K562 (cell line): ENCODE data around the gene DPP10. TPM values are rescaled to one million over a fixed set of nuclear protein-coding genes. Genes with fewer than 3 reads are reported as not detected.

Source experiments
- ATAC-seq: fragments of 200-7000 bp; cut with Tn5 transposase; 3 replicates; pipeline ENCODE4 v1.9.1; 2020; ENCODE audit warnings: moderate library complexity
- BruUV-seq: library from RNA; stranded (reverse); fragments of 400-500 nt; replicated peaks from 2 replicates; lab custom pipeline; 2021; lab: Mats Ljungman, UMichigan
- CTCF ChIA-PET: fragments of 300-600 bp; formaldehyde crosslinking; extraction: SDS; loops from one replicate; lab custom pipeline; 2021; ENCODE audit warnings: low intra/inter-chr PET ratio; lab: Yijun Ruan, JAX
- POLR2A ChIA-PET: fragments of 300-600, 350-650 bp; sonication (Branson Sonifier 250); formaldehyde crosslinking; extraction: SDS; loops from one replicate; lab custom pipeline; 2021; ENCODE audit warnings: antibody characterized with exemption, inconsistent platforms; lab: Yijun Ruan, JAX
- DNase-seq, 4 experiments: peaks; one replicate each; pipeline versions ENCODE4 v3.0.0 to v3.0.0-alpha.2; 2011 to 2018; ENCODE audit warnings: low spot score in 3 of 4, mixed read lengths in 3 of 4; ENCODE audit errors: extremely low read depth in 1 of 4
- FAIRE-seq: peaks from 2 replicates; lab custom pipeline; 2011; peaks lifted over from hg19 to GRCh38; lab: Jason Lieb, UNC
- H2AFZ ChIP-seq: 2 replicates; pipeline ENCODE4 v1.6.0; 2011; ENCODE audit warnings: low read depth, low read length, control low read depth, inconsistent platforms
- H3K27ac ChIP-seq: fragments of 200-600 bp; 3 replicates; pipeline ENCODE4 v1.8.0; 2011; ENCODE audit warnings: low read depth, mild to moderate bottlenecking, control low read depth, inconsistent platforms, low read length, moderate library complexity, mixed read lengths; ENCODE audit errors: extremely low read depth
- H3K27me3 ChIP-seq, 2 experiments: fragments of 300-600 bp in 1 of 2; 2 replicates in 1 of 2; 3 replicates in 1 of 2; pipeline versions ENCODE4 v1.6.0 to v1.8.0; 2011; ENCODE audit warnings: inconsistent platforms in 2 of 2, low read length in 2 of 2, mild to moderate bottlenecking in 1 of 2, mixed read lengths in 1 of 2, moderate library complexity in 1 of 2; ENCODE audit not compliant: control insufficient read depth in 2 of 2, insufficient read depth in 2 of 2
- H3K36me3 ChIP-seq: fragments of 300-600 bp; 3 replicates; pipeline ENCODE4 v1.8.0; 2011; ENCODE audit warnings: mild to moderate bottlenecking, low read length, inconsistent platforms; ENCODE audit not compliant: control insufficient read depth, insufficient read depth
- H3K4me1 ChIP-seq, 2 experiments: fragments of 200-600 bp in 1 of 2; replicated peaks in 1 of 2; 2 replicates in 1 of 2; 3 replicates in 1 of 2; pipeline versions ENCODE4 v1.5.1 to v1.8.0; 2011; ENCODE audit warnings: inconsistent platforms in 2 of 2, low read length in 2 of 2, mild to moderate bottlenecking in 1 of 2, mixed read lengths in 1 of 2, moderate library complexity in 1 of 2; ENCODE audit not compliant: control insufficient read depth in 2 of 2, insufficient read depth in 2 of 2
- H3K4me2 ChIP-seq: 2 replicates; pipeline ENCODE4 v1.6.1; 2011; ENCODE audit warnings: low read length, control low read depth, inconsistent platforms, mixed read lengths; ENCODE audit not compliant: insufficient read depth
- H3K4me3 ChIP-seq: fragments of 200-600 bp; sonication (generic), shearing (Covaris generic); 2 replicates; pipeline ENCODE4 v1.5.1; 2016; ENCODE audit warnings: control low read depth, inconsistent platforms
- H3K79me2 ChIP-seq: fragments of 200-600 bp; 3 replicates; pipeline ENCODE4 v1.8.0; 2011; ENCODE audit warnings: low read length, inconsistent platforms; ENCODE audit not compliant: control insufficient read depth, insufficient read depth
- H3K9ac ChIP-seq, 2 experiments: 2 replicates each; pipeline versions ENCODE4 v1.6.0 to v1.6.1; 2011; ENCODE audit warnings: low read depth in 2 of 2, low read length in 2 of 2, control low read depth in 1 of 2, inconsistent platforms in 1 of 2, mild to moderate bottlenecking in 1 of 2, mixed read lengths in 1 of 2; ENCODE audit not compliant: insufficient read depth in 1 of 2
- H3K9me1 ChIP-seq: one replicate; pipeline ENCODE4 v1.6.0; 2011; ENCODE audit warnings: inconsistent platforms, mild to moderate bottlenecking, low read length, moderate library complexity; ENCODE audit not compliant: control insufficient read depth, insufficient read depth
- H3K9me3 ChIP-seq: replicated peaks from 2 replicates; pipeline ENCODE4 v1.5.1; 2011; ENCODE audit warnings: low read depth, low read length, inconsistent platforms; ENCODE audit not compliant: control insufficient read depth, insufficient read depth
- H4K20me1 ChIP-seq: replicated peaks from 2 replicates; pipeline ENCODE4 v1.6.1; 2011; ENCODE audit warnings: low read length, inconsistent platforms, mixed read lengths; ENCODE audit not compliant: control insufficient read depth, insufficient read depth
- CBX8 ChIP-seq: fragments of 200-600 bp; sonication (generic); IDR thresholded peaks from 2 replicates; pipeline ENCODE4 v1.6.1; 2012; ENCODE audit warnings: borderline replicate concordance, mixed run types, low read depth, mild to moderate bottlenecking, moderate library complexity, mixed read lengths, low read length, control low read depth, inconsistent platforms; ENCODE audit not compliant: poor library complexity, severe bottlenecking; ENCODE audit errors: extremely low read depth
- HNRNPH1 ChIP-seq: fragments of 200-400 bp; formaldehyde crosslinking; optimal IDR thresholded peaks from 2 replicates; pipeline ENCODE3; 2017; ENCODE audit warnings: low read depth, mild to moderate bottlenecking, low read length, moderate library complexity
- KLF1 ChIP-seq: fragments of 450-650 bp; IDR thresholded peaks from 2 replicates; pipeline ENCODE4 v1.6.1; 2016; ENCODE audit warnings: missing genetic modification characterization, missing compliant biosample characterization
- NCOA4 ChIP-seq: fragments of 450-650 bp; IDR thresholded peaks from 2 replicates; pipeline ENCODE4 v1.6.1; 2018; ENCODE audit warnings: mild to moderate bottlenecking; ENCODE audit not compliant: partially characterized antibody
- NFRKB ChIP-seq: fragments of 450-650 bp; IDR thresholded peaks from 2 replicates; pipeline ENCODE4 v1.6.1; 2016; ENCODE audit warnings: low read depth
- PCBP2 ChIP-seq: fragments of 200-400 bp; formaldehyde crosslinking; IDR thresholded peaks from 2 replicates; pipeline ENCODE4 v1.6.1; 2018; ENCODE audit warnings: low read length, low read depth, mild to moderate bottlenecking, moderate library complexity; ENCODE audit not compliant: poor library complexity, severe bottlenecking
- PHF20 ChIP-seq: fragments of 450-650 bp; IDR thresholded peaks from 2 replicates; pipeline ENCODE4 v1.6.1; 2018; ENCODE audit not compliant: partially characterized antibody
- SETDB1 ChIP-seq: IDR thresholded peaks from one replicate; pipeline ENCODE4 v1.6.1; 2012; ENCODE audit warnings: low read length, control low read depth, inconsistent platforms
- TCF15 ChIP-seq: fragments of 250-450 bp; sonication (Bioruptor Pico); IDR thresholded peaks from 2 replicates; pipeline ENCODE4 v1.8.0; 2022; ENCODE audit warnings: moderate library complexity, mild to moderate bottlenecking, inconsistent platforms
- ZC3H11A ChIP-seq: IDR thresholded peaks from 2 replicates; pipeline ENCODE4 v1.6.1; 2012; ENCODE audit warnings: low read depth, low read length, improper control_type of control experiment
- ZNF280B ChIP-seq: fragments of 250-450 bp; sonication (Bioruptor Pico); IDR thresholded peaks from 2 replicates; pipeline ENCODE4 v1.5.1; 2021; ENCODE audit warnings: mild to moderate bottlenecking
- ZNF584 ChIP-seq: fragments of 200-800 bp; sonication (Bioruptor generic); IDR thresholded peaks from 2 replicates; pipeline ENCODE4 v1.6.1; 2016; ENCODE audit warnings: low read depth, mild to moderate bottlenecking, missing genetic modification characterization, missing compliant biosample characterization
- WGBS: fragments of 100-300 bp; shearing (Covaris generic); methylation state at CpG from one replicate; pipeline ENCODE4 v1.1.6; 2016; ENCODE audit warnings: low coverage, mixed read lengths; ENCODE audit not compliant: insufficient coverage; ENCODE audit errors: missing lambda C conversion rate; 5-methylcytosine and 5-hydroxymethylcytosine counted together
- in situ Hi-C: fragments of 300-500 bp; cut with MboI; formaldehyde crosslinking; loops from 4 replicates; pipeline ENCODE4 v1.15.0; 2018; ENCODE audit warnings: inconsistent platforms, mixed read lengths
- intact Hi-C: fragments of 100-400 bp; cut with micrococcal nuclease; formaldehyde crosslinking; loops from 2 replicates; pipeline ENCODE4 v1.14.2; 2022
- polyA plus RNA-seq, 8 experiments: library from polyadenylated mRNA; depleted of rRNA in 4 of 8; stranded (reverse) in 5 of 8; unstranded in 3 of 8; fragments of >200 nt; fragmentation: Nextera tagmentation in 2 of 8; fragmentation: Illumina TruSeq in 1 of 8; extraction: Ambion mirVana in 2 of 8; extraction: Trizol in 1 of 8; gene quantifications; 2 replicates each; pipeline versions ENCODE4 v1.2.1 to v1.2.3, GENCODE V29; 2011 to 2014; ENCODE audit warnings: inconsistent platforms in 1 of 8, missing spikeins in 1 of 8
- total RNA-seq, 7 experiments: library from RNA; depleted of rRNA in 6 of 7; stranded (reverse); fragments of >200 nt in 6 of 7; fragmentation: Illumina TruSeq in 2 of 7; extraction: Trizol in 2 of 7; gene quantifications; 2 replicates each; pipeline versions ENCODE4 v1.2.1 to v1.2.3, GENCODE V29; 2011 to 2021; ENCODE audit warnings: low replicate concordance in 1 of 7
- TF ChIP-seq, protein P1 (sequence below), 2 experiments: fragments of 450-650 bp; IDR thresholded peaks; 2 replicates each; pipeline ENCODE4 v1.6.1; 2016; ENCODE audit warnings: mild to moderate bottlenecking in 2 of 2, borderline replicate concordance in 1 of 2, low read depth in 1 of 2, moderate library complexity in 1 of 2

The DPP10 gene
- total and polyA plus RNA-seq, 9 of the 15 experiments (the other 6 are each of a cell fraction or from before 2014, with no cell fraction given): not detected

DNA sequence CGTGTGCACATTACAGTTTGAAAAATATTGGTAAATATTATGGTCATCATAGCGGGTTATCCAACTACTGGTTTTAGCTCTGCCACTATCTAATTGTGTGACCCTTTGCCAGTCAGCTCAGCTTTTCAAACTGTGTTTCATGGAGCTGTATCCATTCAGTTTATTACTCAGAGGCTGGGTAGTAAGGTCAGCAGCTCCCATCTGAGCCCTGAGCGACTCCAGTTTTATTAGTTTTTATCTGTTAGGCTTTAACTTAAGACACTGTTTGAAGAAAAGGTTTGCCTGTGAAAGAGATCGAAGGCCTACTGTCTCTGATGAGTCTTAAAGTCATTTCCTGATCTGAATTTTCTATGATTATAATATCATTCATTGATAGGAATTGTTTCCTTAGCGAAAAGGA is 76.3 kb downstream of the DPP10 start:
- Histone ChIP-seq H3K27ac (no peak overlapping the region), H3K9ac (no peak overlapping the region), H3K79me2 (no peaks in the 10 kb centered on the region), H3K4me3 (no peak overlapping the region), H3K27me3 (no peaks in the 10 kb centered on the region), H3K9me1 (no peaks in the 10 kb centered on the region), H3K36me3 (no peaks in the 10 kb centered on the region), H2AFZ (no peak overlapping the region), H4K20me1 (no peaks in the 10 kb centered on the region), H3K4me1 (no peaks in the 10 kb centered on the region), H3K9me3 (no peaks in the 10 kb centered on the region), H3K4me2 (no peak overlapping the region)
- POLR2A ChIA-PET: no interaction called here
- FAIRE-seq (no peak), ATAC-seq (no peak), DNase-seq (no peak)
- 2% methylated on average over 5 of the region's 5 CpGs for WGBS
- in situ Hi-C loops (no loop called here), intact Hi-C loops (no loop called here)
- CTCF ChIA-PET: no interaction called here
- BruUV-seq: no TSS peak
- no peak for TF ChIP-seq ZNF280B
- no peak for TF ChIP-seq HNRNPH1
- no peak for TF ChIP-seq CBX8
- no peak for TF ChIP-seq ZC3H11A
- TF ChIP-seq ZNF584: no peak
- TF ChIP-seq NCOA4: no peak
- TF ChIP-seq KLF1 (tag): no peak
- TF ChIP-seq, protein P1, sequence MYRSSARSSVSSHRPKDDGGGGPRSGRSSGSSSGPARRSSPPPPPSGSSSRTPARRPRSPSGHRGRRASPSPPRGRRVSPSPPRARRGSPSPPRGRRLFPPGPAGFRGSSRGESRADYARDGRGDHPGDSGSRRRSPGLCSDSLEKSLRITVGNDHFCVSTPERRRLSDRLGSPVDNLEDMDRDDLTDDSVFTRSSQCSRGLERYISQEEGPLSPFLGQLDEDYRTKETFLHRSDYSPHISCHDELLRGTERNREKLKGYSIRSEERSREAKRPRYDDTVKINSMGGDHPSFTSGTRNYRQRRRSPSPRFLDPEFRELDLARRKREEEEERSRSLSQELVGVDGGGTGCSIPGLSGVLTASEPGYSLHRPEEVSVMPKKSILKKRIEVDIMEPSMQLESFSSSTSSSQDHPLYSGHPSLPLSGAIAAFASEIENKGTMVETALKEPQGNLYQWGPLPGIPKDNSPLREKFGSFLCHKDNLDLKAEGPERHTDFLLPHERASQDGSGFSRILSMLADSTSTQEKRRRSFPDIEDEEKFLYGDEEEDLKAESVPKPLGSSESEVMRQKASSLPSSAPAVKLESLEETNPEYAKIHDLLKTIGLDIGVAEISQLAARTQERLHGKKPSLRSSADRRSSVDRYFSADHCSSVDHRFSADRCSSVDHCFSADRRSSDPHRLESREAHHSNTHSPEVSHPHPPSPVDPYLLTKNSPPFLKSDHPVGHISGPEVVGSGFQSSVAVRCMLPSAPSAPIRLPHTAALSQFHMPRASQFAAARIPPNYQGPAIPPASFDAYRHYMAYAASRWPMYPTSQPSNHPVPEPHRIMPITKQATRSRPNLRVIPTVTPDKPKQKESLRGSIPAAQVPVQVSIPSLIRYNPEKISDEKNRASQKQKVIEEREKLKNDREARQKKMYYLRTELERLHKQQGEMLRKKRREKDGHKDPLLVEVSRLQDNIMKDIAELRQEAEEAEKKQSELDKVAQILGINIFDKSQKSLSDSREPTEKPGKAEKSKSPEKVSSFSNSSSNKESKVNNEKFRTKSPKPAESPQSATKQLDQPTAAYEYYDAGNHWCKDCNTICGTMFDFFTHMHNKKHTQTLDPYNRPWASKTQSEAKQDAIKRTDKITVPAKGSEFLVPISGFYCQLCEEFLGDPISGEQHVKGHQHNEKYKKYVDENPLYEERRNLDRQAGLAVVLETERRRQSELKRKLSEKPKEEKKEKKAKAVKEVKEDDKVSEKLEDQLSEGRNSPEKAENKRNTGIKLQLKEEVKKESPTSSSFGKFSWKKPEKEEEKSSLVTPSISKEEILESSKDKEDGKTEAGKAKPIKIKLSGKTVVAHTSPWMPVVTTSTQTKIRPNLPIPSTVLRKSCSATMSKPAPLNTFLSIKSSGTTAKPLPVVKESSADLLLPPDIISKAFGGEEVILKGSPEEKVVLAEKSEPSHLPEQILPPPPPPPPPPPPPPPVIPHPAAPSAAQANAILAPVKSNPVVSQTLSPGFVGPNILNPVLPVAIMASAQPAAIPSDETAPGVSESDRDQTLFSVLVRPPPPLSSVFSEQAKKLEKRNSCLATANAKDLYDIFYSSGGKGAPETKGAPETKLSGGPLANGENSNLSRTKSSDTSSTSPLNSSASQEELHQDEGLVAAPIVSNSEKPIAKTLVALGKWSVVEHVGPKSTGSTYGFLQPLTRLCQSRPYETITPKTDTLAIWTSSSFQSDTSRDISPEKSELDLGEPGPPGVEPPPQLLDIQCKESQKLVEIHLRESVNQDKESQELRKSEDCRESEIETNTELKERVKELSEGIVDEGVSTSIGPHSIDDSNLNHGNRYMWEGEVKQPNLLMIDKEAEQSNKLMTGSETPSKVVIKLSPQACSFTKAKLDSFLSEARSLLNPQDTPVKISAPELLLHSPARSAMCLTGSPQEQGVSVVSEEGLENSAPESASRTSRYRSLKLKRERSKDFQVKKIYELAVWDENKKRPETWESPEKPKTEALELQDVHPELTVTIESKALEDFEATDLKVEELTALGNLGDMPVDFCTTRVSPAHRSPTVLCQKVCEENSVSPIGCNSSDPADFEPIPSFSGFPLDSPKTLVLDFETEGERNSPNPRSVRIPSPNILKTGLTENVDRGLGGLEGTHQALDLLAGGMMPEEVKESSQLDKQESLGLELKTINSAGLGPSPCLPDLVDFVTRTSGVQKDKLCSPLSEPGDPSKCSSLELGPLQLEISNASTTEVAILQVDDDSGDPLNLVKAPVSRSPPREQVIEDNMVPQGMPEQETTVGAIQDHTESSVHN (IDR thresholded peaks at IDR 0.05; ENCODE audit: borderline replicate concordance in 1 of 2, low read depth in 1 of 2): no peak
- no peak for TF ChIP-seq NFRKB
- no peak for TF ChIP-seq PHF20
- TF ChIP-seq TCF15 (CRISPR knock-in tag): no peak
- no peak for TF ChIP-seq SETDB1
- TF ChIP-seq PCBP2: no peak
